GM13976 (cell line): ENCODE measurements around the gene SRCIN1.

Experiments used
- DNase-seq: peaks from one replicate; pipeline ENCODE4 v3.0.0; 2012; ENCODE audit warnings: low spot score
- in situ Hi-C: fragments of 300-500 bp; cut with MboI; formaldehyde crosslinking; loops from one replicate; pipeline ENCODE4 v1.12.0; 2022; ENCODE audit warnings: low sequenced_read_pairs, mixed read lengths, inconsistent platforms; ENCODE audit not compliant: unreplicated experiment
- TF ChIP-seq, protein P1 (sequence below): IDR thresholded peaks from 2 replicates; pipeline ENCODE4 v1.5.1; 2012; ENCODE audit warnings: borderline replicate concordance, mild to moderate bottlenecking; ENCODE audit not compliant: insufficient read depth; ENCODE audit errors: extremely low read depth, missing control alignments, control extremely low read depth

Gene SRCIN1

DNA sequence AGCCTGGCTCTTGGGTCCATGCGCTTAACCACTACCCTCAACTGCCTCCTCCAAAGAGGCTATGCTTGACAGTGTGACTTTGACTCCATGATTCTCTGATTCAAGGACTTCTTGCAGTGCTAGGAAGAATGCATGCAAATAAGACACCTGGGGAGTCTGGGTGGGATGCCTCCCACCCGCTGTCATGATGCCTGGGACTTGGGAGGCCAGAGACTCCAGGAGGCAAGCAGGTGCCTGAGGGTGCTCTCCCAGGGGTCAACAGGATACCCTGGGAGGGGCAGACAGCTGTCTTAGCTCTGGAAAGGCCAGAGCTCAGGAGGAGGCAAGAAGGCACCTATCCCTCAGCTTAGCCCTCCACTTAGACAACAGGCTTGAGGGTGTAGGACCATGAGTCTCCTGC, 38.4 kb downstream of the SRCIN1 start:
- no peak for DNase-seq
- TF ChIP-seq, protein P1, sequence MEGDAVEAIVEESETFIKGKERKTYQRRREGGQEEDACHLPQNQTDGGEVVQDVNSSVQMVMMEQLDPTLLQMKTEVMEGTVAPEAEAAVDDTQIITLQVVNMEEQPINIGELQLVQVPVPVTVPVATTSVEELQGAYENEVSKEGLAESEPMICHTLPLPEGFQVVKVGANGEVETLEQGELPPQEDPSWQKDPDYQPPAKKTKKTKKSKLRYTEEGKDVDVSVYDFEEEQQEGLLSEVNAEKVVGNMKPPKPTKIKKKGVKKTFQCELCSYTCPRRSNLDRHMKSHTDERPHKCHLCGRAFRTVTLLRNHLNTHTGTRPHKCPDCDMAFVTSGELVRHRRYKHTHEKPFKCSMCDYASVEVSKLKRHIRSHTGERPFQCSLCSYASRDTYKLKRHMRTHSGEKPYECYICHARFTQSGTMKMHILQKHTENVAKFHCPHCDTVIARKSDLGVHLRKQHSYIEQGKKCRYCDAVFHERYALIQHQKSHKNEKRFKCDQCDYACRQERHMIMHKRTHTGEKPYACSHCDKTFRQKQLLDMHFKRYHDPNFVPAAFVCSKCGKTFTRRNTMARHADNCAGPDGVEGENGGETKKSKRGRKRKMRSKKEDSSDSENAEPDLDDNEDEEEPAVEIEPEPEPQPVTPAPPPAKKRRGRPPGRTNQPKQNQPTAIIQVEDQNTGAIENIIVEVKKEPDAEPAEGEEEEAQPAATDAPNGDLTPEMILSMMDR = no peak
- in situ Hi-C loops = no loop called here

DNA sequence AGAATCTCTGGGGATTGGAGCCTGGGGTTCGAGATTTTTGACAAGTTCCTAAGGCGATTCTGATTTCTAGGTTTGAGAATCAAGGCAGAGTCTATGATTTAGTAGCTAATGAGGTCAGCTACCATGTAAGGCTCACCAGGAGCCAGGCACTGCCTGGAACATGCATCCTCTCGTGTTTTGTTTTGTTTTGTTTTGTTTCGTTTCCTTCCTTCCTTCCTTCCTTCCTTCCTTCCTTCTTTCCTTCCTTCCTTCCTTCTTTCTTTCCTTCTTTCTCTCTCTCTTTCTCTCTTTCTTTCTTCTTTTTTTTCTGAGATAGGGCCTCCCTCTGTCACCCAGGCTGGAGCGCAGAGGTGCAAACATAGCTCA, 39.1 kb downstream of the SRCIN1 start:
- no peak for DNase-seq
- TF ChIP-seq, protein P1 = no peak
- in situ Hi-C loops = no loop called here

DNA sequence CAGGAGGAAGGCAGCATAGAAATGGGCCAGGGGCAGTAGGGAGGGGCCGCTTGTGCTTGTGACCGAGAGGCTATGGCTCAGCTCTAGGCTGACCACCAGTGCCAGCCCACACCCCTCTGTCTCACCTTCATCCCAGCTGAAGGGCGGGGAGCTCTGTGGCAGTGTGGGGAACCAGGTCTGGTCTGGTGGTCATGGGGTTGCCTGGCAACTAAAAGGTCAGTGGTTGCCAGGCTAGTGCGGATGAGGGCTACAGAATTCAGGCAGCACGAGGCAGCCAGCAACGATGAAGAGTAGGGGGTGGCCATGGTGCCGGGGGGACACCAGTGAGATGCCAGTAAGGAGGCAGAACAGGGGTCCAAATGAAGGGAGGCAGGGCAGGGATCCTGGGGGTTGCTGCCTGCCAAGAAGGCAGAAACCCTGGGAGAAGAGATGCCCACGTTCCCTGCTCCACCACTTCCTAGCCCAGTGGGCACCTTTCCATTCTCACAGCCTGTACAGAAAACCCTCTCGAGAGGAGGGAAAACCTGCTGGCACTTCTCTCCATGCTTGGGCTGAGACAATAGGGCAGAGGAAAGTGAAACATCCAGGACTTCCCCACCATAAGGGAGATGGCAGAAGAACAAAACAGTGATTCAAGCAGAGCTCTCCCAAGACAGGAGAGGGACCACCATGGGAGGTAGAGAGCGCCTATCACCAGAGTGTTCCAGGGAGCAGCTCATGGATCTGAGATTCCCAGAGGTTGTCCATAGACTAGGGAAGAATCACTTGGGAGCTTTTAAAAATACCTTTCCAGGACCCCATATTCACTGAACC, 39.7 kb downstream of the SRCIN1 start:
- no peak for DNase-seq
- TF ChIP-seq, protein P1 = no peak
- in situ Hi-C loops = no loop called here

DNA sequence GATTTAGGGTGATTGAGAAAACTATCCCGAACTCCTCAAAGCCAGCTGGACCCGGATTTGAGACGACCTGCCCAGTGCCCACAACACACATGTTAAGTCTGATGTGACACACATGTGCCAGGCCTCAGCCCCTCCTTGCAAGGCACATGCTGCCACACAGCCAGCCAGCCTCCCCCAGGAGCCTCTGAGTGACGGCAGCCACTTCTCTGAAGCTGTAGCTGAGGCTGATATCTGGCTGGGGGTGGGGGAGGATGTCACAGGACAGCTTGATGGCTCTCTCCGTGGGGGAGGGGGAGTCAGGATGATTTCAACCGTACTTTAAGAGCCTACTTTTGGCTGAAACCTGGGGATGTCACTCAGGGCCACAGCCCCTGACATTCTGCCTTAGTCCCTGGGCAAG, 40.9 kb downstream of the SRCIN1 start:
- DNase-seq = no peak
- TF ChIP-seq, protein P1 = no peak
- in situ Hi-C loops = no loop called here

DNA sequence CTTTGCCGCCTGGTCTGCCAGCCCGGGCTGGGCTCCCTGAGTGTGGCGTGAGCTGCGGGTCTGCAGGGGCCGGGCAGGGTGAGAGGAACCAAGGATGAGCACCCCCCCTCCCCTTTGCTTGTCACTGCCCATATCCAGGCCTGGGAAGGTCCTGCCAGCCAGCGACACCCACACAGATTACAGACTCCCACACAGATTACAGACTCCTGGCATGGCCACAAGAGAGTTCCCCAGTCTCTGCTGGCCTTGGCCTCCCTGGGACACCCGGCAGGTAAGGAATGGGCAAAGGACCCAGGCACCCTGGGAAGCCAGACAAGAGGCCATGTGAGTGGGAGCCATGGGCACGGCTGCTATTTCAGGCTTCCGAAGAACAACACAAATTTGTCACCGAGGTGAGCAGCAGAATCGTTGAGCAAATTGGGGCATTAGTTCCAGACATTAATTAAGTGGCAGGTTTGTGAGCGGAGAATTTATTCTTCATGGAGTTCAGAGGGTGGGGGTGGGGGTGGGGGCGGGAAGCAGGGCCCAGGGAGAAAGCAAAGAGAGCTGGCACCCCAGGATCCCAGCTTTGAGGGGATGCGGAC, 41.4 kb downstream of the SRCIN1 start:
- in situ Hi-C loops = no loop called here
- TF ChIP-seq, protein P1 = no peak
- no peak for DNase-seq

DNA sequence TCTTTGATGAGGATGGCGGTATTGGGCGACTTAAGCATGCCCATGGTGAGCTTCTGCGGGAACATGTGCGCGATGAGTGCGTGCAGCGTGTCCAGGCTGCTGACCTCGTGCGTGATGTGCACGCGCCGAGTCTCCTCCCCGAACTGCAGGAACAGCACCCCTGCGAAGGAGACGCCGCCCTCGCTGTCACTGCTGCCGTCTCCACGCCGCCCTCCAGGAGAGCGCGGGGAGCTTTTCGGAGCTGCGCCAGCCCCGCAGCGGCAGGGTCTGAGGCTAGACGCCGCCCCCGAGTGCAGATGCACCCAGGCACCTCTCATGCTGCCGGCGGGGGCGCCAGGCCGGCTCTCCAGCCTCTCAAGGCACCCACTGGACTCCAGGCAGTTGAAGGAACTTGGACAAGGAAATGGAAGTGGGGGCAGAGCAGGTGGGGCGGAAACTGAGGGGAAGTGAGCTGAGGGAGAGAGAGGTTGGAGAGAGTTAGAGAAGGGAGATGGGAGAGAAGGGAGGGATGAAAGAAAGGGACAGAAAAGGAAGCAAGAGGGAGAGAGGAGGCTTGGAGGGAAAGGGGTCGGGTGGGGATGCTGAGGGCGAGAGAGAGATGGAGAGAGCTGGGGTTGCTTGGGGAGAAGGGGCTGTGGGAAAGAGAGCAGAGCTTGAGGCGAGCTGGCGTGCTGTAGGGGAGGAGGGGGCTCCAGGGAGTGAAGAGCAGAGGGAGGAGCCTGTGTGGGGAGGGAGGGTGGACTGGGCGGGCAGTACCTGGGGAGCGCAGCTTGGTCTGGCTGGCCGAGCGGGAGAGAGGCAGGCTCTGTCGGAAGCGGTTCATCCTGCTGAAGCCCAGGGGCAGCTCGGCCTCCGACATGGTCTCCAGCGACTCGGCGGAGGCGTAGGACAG, 42.1 kb downstream of the SRCIN1 start:
- in situ Hi-C loops = no loop called here

More for the DNA sequence above, 42.1 kb downstream of the SRCIN1 start:
- TF ChIP-seq, protein P1 = peak; percentile 3
- DNase-seq = no peak
